GM19240 (cell line): ENCODE results near the gene MIA.
"Not testable (repeated sequence)": the region's sequence is repeated elsewhere in the genome, so short reads cannot be mapped to it uniquely, and the experiment has no call there.

Experiments used
- DNase-seq: peaks from one replicate; pipeline ENCODE4 v3.0.0; 2011; ENCODE audit warnings: low spot score; ENCODE audit not compliant: insufficient read length

Gene MIA

GRCh38 chr19:40750058-40750873, 25.1 kb upstream of the MIA start, which contains the start of gene ACTMAP:
ACTMAP (minus strand) TSS chr19:40750477; CDS start chr19:40749803, 674 bp downstream.
- peak; percentile 94 for DNase-seq

GRCh38 chr19:40750874-40751537, 24.3 kb upstream of the MIA start, which contains the start of gene SNRPA:
SNRPA (plus strand) TSS chr19:40751203; CDS start chr19:40751409, 206 bp downstream.
- peak; percentile 85 for DNase-seq

- no peak for DNase-seq
These were observed 23.0 kb upstream of the MIA start for GRCh38 chr19:40752257-40752781.

GRCh38 chr19:40754611-40755247, 20.6 kb upstream of the MIA start:
- DNase-seq: no peak

- DNase-seq: no peak
These were observed 20.1 kb upstream of the MIA start for GRCh38 chr19:40755248-40755624.

GRCh38 chr19:40755791-40756190, 19.5 kb upstream of the MIA start:
- no peak for DNase-seq

- DNase-seq: no peak
These were observed 18.7 kb upstream of the MIA start for GRCh38 chr19:40756502-40757110.

- DNase-seq: no peak
These were observed 16.8 kb upstream of the MIA start for GRCh38 chr19:40758491-40758890.

- no peak for DNase-seq
These were observed 16.0 kb upstream of the MIA start for GRCh38 chr19:40759352-40759751.

- DNase-seq: no peak
These were observed 12.4 kb upstream of the MIA start for GRCh38 chr19:40762754-40763470.

GRCh38 chr19:40763526-40763925, 11.8 kb upstream of the MIA start:
- no peak for DNase-seq

- DNase-seq: no peak
These were observed 11.4 kb upstream of the MIA start for GRCh38 chr19:40763963-40764362.

GRCh38 chr19:40766385-40766784, 8.9 kb upstream of the MIA start:
- DNase-seq: not testable (repeated sequence)

GRCh38 chr19:40768869-40769268, 6.5 kb upstream of the MIA start:
- no peak for DNase-seq

GRCh38 chr19:40771101-40771862, 4.0 kb upstream of the MIA start:
- DNase-seq: not testable (repeated sequence)

GRCh38 chr19:40775632-40776022, 306 bp downstream of the MIA start:
- no peak for DNase-seq

- DNase-seq: no peak
These were observed 1.0 kb downstream of the MIA start for GRCh38 chr19:40776364-40776763.

- DNase-seq: peak; percentile 58
These were observed 1.8 kb downstream of the MIA start for GRCh38 chr19:40776932-40777644.

- DNase-seq: no peak
These were observed 2.3 kb downstream of the MIA start for GRCh38 chr19:40777645-40777936.
